ENCODE data around the gene FMNL1.
"Not testable (repeated sequence)": the region's sequence is repeated elsewhere in the genome, so short reads cannot be mapped to it uniquely, and the experiment has no call there.

FMNL1 gene

DNA sequence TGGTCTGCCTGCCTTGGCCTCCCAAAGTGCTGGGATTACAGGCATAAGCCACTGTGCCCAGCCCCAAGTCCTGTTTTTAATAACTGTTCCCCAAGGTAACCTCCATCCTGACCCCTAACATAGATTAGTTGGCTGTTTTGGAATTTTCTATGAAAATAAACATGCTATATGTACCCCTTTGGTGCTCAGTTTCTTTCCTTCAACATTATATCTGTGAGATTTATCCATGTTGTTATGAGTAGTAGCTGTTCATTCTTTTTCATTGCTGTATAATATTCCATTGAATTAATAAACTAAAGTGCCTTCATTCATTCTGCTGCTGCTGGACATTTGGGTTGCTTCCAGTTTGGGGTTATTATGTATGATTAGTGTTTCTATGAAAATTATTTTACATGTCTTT is 26.3 kb upstream of the FMNL1 start:
- Histone ChIP-seq H3K27me3 (replicated peaks; ENCODE audit: control insufficient read depth, insufficient read depth, low read length) (no peaks in the 10 kb centered on the region), H3K4me3 (replicated peaks; ENCODE audit: low read depth, low read length) (no peak overlapping the region), H3K36me3 (ENCODE audit: control insufficient read depth, insufficient read depth, low read length) (no peaks in the 10 kb centered on the region)
- no peak for TF ChIP-seq CTCF (IDR thresholded peaks at IDR 0.05; ENCODE audit: insufficient read depth, low read length, poor library complexity, severe bottlenecking)
- no peak for DNase-seq (ENCODE audit: extremely low read depth, insufficient read length)

DNA sequence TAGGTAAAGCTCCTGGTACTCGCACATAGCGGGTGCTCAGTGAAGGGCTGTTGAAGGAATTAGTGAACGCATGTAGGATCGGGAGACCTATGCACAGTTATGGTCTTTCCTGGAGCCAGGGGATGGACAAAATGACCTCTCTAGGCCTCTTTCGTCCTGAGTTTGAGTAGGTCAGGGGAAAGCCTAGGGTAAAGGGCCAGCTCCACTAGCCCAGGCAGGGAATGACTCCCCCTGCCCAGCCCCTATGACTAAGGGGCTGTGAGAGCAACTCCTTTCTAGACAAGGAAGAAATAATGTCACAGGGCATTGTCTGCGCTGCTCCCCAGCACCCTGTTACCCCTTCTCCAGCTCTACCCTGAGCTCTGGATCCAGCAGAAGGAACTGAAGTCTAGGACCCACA is 24.6 kb upstream of the FMNL1 start:
- Histone ChIP-seq H3K36me3 (ENCODE audit: control insufficient read depth, insufficient read depth, low read length) (no peaks in the 10 kb centered on the region), H3K4me3 (replicated peaks; ENCODE audit: low read depth, low read length) (no peak overlapping the region), H3K27me3 (replicated peaks; ENCODE audit: control insufficient read depth, insufficient read depth, low read length) (no peaks in the 10 kb centered on the region)
- TF ChIP-seq CTCF (IDR thresholded peaks at IDR 0.05; ENCODE audit: insufficient read depth, low read length, poor library complexity, severe bottlenecking): no peak
- DNase-seq (ENCODE audit: extremely low read depth, insufficient read length): no peak

GRCh38 chr17:45197555-45198334 is 23.9 kb upstream of the FMNL1 start:
- Histone ChIP-seq H3K4me3 (replicated peaks; ENCODE audit: low read depth, low read length) (no peak overlapping the region), H3K36me3 (ENCODE audit: control insufficient read depth, insufficient read depth, low read length) (no peaks in the 10 kb centered on the region), H3K27me3 (replicated peaks; ENCODE audit: control insufficient read depth, insufficient read depth, low read length) (no peaks in the 10 kb centered on the region)
- TF ChIP-seq CTCF (IDR thresholded peaks at IDR 0.05; ENCODE audit: insufficient read depth, low read length, poor library complexity, severe bottlenecking): peak; percentile 100
- peak; percentile 88 for DNase-seq (ENCODE audit: extremely low read depth, insufficient read length)

DNA sequence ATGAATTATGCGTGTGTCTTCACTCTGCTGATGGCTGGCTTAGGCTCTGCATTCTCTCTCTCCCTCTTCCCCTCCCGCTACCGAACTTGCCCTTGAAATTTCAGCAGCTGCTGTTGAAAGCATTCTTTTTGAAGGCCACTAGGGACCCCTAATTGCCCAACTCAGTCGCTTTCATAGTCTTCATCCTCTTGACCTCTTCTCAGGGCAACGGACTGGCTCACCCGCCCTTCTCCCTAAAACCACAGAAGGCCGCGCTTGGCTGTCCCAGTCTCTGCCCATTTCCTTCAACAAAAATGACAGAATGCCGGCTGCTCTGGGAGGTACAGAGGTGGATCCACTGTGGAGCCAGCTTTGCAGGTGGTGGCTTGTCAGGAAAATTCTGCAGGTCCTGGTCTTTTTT is 21.0 kb upstream of the FMNL1 start:
- H3K4me3 ChIP-seq (replicated peaks; ENCODE audit: low read depth, low read length): no peak overlapping the region
- no peak for TF ChIP-seq CTCF (IDR thresholded peaks at IDR 0.05; ENCODE audit: insufficient read depth, low read length, poor library complexity, severe bottlenecking)
- no peaks in the 10 kb centered on the region for H3K36me3 ChIP-seq (ENCODE audit: control insufficient read depth, insufficient read depth, low read length)
- no peaks in the 10 kb centered on the region for H3K27me3 ChIP-seq (replicated peaks; ENCODE audit: control insufficient read depth, insufficient read depth, low read length)
- no peak for DNase-seq (ENCODE audit: extremely low read depth, insufficient read length)

DNA sequence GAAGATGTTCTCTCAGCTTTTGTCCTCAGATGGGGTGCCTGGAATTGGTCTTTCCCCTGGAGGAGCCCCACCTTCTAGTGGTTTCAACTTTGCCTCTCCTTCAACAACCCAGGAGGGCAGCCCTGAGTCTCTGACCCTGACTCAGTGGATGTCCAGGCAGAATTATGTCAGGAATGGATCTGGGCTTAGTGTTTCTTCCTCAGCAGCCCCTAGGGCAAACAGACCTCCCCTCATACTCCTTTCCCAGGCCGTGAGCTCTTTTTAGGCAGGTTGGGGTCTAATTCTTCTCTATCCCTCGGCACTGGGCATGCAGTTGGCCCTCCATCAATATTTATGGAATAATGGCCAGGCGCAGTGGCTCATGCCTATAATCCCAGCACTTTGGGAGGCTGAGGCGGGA is 20.2 kb upstream of the FMNL1 start:
- Histone ChIP-seq H3K36me3 (ENCODE audit: control insufficient read depth, insufficient read depth, low read length) (no peaks in the 10 kb centered on the region), H3K4me3 (replicated peaks; ENCODE audit: low read depth, low read length) (no peak overlapping the region), H3K27me3 (replicated peaks; ENCODE audit: control insufficient read depth, insufficient read depth, low read length) (no peaks in the 10 kb centered on the region)
- no peak for DNase-seq (ENCODE audit: extremely low read depth, insufficient read length)
- TF ChIP-seq CTCF (IDR thresholded peaks at IDR 0.05; ENCODE audit: insufficient read depth, low read length, poor library complexity, severe bottlenecking): no peak

GRCh38 chr17:45201880-45202279 is 19.8 kb upstream of the FMNL1 start:
- DNase-seq (ENCODE audit: extremely low read depth, insufficient read length); H3K27me3 ChIP-seq (replicated peaks; ENCODE audit: control insufficient read depth, insufficient read depth, low read length); H3K36me3 ChIP-seq (ENCODE audit: control insufficient read depth, insufficient read depth, low read length); H3K4me3 ChIP-seq (replicated peaks; ENCODE audit: low read depth, low read length): not testable (repeated sequence)
